ENCODE results near the gene DGCR6L. TPM values are rescaled to one million over a fixed set of nuclear protein-coding genes. Genes with fewer than 3 reads are reported as not detected.
"Not testable (repeated sequence)": the region's sequence is repeated elsewhere in the genome, so short reads cannot be mapped to it uniquely, and the experiment has no call there.

The DGCR6L gene
- total and polyA plus RNA-seq, 7 experiments from 2014 or later = 29.4 to 158 (median 43.8) TPM

DNA sequence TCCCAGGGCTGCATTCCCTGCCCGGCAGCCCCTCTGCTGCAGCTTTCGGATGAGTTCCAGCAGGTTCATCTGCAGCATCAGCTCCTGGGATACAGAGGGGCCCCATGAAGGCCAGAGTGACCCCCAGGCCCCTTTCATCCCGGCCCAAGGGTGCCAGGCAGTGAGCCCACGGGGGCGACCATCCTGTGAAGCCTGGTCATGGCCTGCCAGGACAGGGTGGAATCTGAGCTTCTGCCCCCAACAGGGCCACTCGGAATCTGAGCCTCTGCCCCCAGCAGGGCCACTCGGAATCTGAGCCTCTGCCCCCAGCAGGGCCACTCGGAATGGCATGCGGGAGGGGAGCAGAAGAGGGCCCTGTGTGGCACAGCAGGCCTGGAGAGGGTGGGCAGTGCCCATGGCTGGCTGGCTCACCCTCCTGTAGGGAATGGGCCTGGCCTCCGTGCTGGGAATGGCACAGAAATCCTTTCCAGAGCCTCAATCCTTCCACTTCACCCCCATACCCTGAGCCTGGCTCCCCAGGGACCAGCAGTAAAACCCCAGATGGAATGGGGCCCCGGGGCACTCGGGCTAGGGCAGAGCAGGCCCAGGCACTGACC is 5.0 kb downstream of the DGCR6L start:
- H3K27ac Mint-ChIP-seq; intact Hi-C loops (cut with micrococcal nuclease); H3K27me3 ChIP-seq (ENCODE audit: control insufficient read depth in 2 of 2, insufficient read depth in 2 of 2, low read length in 2 of 2); POLR2A ChIA-PET; H3K36me3 ChIP-seq (ENCODE audit: control insufficient read depth in 2 of 3, insufficient read depth in 3 of 3, low read length in 3 of 3); H3K27me3 Mint-ChIP-seq; CTCF ChIA-PET; H3K36me3 Mint-ChIP-seq; H3K27ac ChIP-seq (ENCODE audit: low read depth, low read length); H3K4me3 Mint-ChIP-seq; H3K9me3 Mint-ChIP-seq; ATAC-seq; H3K4me3 ChIP-seq (ENCODE audit: low read length); H3K9me3 ChIP-seq (ENCODE audit: control insufficient read depth in 2 of 3, low read length in 3 of 3): not testable (repeated sequence)
- DNase-seq = peak in 2 of 9 donors; percentile 1 to 9
- peaks cover 12 to 26% of the 10 kb centered on the region in 2 donors for H3K4me1 ChIP-seq (ENCODE audit: control insufficient read depth in 2 of 2, insufficient read depth in 2 of 2, low read length in 2 of 2)
- H3K4me1 Mint-ChIP-seq = peaks cover 15 to 32% (median 19%) of the 10 kb centered on the region in 7 donors

DNA sequence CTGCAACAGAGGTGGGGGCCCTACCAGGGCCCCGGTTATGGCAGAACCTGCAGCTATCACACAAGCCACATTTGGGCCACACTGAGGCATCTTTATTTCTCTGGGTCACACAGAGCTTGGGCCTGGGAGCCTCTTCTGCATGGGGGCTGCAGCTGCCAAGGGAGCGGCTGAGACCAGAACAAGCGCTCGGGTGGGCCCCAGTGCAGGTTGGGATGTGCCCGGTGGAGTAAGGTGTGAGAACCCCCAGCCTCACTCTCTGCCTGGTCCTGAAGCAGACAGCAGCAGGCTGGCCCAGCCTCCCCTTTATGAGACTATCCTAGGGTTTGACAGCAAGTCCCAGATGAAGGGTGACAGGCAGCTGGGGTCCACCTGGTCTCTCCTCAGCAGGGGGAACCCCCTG is 5.7 kb downstream of the DGCR6L start:
- H3K27ac ChIP-seq (ENCODE audit: low read depth, low read length); H3K27me3 Mint-ChIP-seq; DNase-seq; H3K36me3 Mint-ChIP-seq; H3K9me3 Mint-ChIP-seq; POLR2A ChIA-PET; ATAC-seq; H3K4me3 ChIP-seq (ENCODE audit: low read length); CTCF ChIA-PET; H3K27ac Mint-ChIP-seq; H3K27me3 ChIP-seq (ENCODE audit: control insufficient read depth in 2 of 2, insufficient read depth in 2 of 2, low read length in 2 of 2); H3K36me3 ChIP-seq (ENCODE audit: control insufficient read depth in 2 of 3, insufficient read depth in 3 of 3, low read length in 3 of 3); intact Hi-C loops (cut with micrococcal nuclease); H3K9me3 ChIP-seq (ENCODE audit: control insufficient read depth in 2 of 3, low read length in 3 of 3); H3K4me3 Mint-ChIP-seq: not testable (repeated sequence)
- peaks cover 11 to 26% of the 10 kb centered on the region in 2 donors for H3K4me1 ChIP-seq (ENCODE audit: control insufficient read depth in 2 of 2, insufficient read depth in 2 of 2, low read length in 2 of 2)
- peaks cover 13 to 28% (median 19%) of the 10 kb centered on the region in 7 donors for H3K4me1 Mint-ChIP-seq

DNA sequence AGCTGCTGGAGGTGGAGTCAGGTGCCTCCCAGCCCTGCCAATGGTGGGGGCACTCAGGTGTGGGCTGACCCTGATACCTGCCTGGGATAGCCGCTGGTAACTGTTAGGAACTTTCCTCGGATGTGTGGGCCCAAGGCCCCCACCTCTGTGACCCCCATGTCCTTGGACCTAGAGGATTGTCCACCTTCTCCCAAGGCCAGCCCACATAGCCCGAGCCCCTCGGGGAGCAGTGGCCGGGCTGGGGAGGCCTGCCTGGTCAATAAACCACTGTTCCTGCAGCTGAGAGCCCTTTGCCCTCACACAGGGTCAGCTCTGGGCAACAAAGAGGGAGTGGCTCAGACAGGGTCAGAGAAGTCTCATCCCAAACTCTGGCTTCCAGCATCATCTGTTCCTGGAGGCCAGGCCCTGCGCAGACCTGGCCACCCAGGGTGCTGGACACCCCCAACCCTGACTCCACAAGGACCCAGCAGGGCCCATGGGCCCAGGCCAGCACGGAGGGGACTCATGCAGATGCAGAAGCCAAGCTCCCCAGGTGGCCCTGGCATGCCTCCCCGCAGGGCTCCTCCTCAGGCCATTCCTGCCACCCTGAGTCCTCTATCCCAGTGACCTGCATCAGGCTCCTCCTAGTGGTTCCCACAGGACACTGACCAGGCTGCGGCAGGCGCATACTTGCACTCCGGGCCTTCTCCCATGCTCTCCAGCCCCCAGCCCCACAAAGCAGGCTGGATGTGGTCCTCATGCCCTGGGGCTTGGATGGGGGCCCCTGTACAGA is 6.4 kb downstream of the DGCR6L start:
- ATAC-seq; POLR2A ChIA-PET; H3K9me3 Mint-ChIP-seq; H3K36me3 Mint-ChIP-seq; H3K27ac ChIP-seq (ENCODE audit: low read depth, low read length); H3K27me3 Mint-ChIP-seq; H3K4me3 Mint-ChIP-seq; H3K27ac Mint-ChIP-seq; H3K9me3 ChIP-seq (ENCODE audit: control insufficient read depth in 2 of 3, low read length in 3 of 3); H3K36me3 ChIP-seq (ENCODE audit: control insufficient read depth in 2 of 3, insufficient read depth in 3 of 3, low read length in 3 of 3); H3K4me3 ChIP-seq (ENCODE audit: low read length); intact Hi-C loops (cut with micrococcal nuclease); H3K27me3 ChIP-seq (ENCODE audit: control insufficient read depth in 2 of 2, insufficient read depth in 2 of 2, low read length in 2 of 2); CTCF ChIA-PET: not testable (repeated sequence)
- H3K4me1 Mint-ChIP-seq = peaks cover 13 to 22% (median 18%) of the 10 kb centered on the region in 7 donors
- DNase-seq = peak in 2 of 9 donors; percentile 2 to 18
- H3K4me1 ChIP-seq (ENCODE audit: control insufficient read depth in 2 of 2, insufficient read depth in 2 of 2, low read length in 2 of 2) = peaks cover 4 to 19% of the 10 kb centered on the region in 2 donors

DNA sequence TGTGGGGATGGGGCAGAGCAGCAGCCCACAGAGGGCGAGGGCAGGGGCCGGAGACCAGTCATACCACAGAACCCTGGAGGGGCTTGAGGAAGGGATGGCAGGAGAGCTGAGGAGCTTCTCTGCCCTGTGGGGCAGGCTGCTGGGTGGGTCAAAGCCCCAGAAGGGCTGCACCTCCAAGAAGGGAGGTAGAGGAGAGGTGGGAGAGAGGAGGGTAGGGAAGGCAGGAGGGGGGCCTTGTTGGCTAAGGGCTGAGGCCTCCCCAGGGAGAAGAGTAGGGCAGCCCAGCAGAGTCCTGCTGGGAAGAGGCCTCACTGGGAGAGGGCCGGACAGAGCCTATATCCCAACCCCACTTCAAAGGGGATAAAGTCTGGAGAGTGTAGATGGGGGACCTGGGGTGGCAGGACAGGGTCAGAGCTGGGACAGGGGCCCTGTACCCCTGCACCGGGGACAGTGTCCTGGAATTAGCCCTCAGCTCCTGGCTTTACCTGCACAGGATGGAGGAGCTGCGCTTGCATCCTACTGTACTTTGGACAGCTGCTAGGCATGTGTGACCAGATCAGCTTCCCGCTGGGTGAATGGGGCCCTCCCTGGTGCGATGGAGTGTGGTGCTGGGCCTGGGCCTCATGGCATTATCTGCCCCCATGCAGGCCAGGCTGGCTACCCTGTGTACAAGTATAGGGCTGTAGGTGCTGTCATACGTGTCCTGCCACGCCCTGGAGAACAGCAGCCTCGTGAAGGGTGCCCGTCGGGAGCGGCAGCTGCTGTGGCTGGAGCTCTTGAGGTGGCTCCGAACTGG is 7.3 kb downstream of the DGCR6L start:
- H3K4me3 Mint-ChIP-seq = no peak overlapping the region
- H3K27ac Mint-ChIP-seq = no peak overlapping the region
- H3K27me3 Mint-ChIP-seq = no peaks in the 10 kb centered on the region
- H3K27ac ChIP-seq (ENCODE audit: low read depth, low read length) = no peak overlapping the region
- CTCF ChIA-PET = no interaction called here
- H3K4me3 ChIP-seq (ENCODE audit: low read length) = no peak overlapping the region
- intact Hi-C loops (cut with micrococcal nuclease) = no loop called here
- H3K36me3 Mint-ChIP-seq = no peaks in the 10 kb centered on the region
- H3K27me3 ChIP-seq (ENCODE audit: control insufficient read depth in 2 of 2, insufficient read depth in 2 of 2, low read length in 2 of 2) = no peaks in the 10 kb centered on the region
- peaks cover 4 to 11% of the 10 kb centered on the region in 2 donors for H3K4me1 ChIP-seq (ENCODE audit: control insufficient read depth in 2 of 2, insufficient read depth in 2 of 2, low read length in 2 of 2)
- no peaks in the 10 kb centered on the region for H3K9me3 ChIP-seq (ENCODE audit: control insufficient read depth in 2 of 3, low read length in 3 of 3)
- H3K9me3 Mint-ChIP-seq = no peaks in the 10 kb centered on the region
- POLR2A ChIA-PET = no interaction called here
- H3K4me1 Mint-ChIP-seq = peaks cover 5 to 13% (median 9%) of the 10 kb centered on the region in 7 donors
- H3K36me3 ChIP-seq (ENCODE audit: control insufficient read depth in 2 of 3, insufficient read depth in 3 of 3, low read length in 3 of 3) = no peaks in the 10 kb centered on the region
- DNase-seq (peak in 2 of 9 donors; percentile 4 to 17), ATAC-seq (no peak)

DNA sequence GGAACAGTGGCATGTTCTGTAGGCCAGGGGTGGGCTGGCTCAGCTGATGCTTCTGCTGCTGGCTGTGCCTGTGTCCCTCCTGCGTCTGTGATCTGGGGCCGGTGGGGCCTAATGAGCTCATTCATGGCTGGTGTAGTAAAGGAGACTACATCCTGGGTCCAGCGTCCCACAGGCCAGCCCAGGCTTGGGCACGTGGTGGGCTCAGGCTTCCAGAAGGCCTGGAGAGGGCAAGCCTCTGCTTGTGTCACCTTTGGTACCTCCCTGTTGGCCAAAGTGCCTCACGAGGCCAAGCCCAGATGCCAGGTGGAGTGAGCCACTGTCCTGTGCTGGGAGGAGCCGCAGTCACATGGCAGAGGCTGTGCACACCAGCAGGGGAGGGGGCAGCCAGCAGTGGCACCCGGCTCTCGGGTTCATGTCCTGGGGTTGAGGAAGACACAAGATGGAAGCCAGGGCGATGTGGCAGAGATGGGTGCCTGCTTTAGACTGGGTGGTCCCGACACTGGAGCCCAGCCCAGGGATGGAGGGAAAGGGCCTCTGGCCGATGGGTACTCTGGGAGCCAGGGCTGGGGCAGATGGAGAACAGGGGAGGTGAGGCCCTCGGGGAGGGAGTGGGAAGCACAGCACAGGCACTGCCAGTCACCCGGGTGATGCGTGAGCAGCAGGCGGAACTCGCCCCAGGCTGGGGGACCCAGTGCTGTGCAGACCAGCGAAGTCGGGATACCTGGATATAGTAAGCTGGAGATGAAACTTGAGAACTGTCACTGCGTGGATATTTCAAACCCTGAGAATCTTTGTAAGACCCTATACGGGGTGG is 8.4 kb downstream of the DGCR6L start:
- ATAC-seq; intact Hi-C loops (cut with micrococcal nuclease); H3K4me1 Mint-ChIP-seq; H3K9me3 ChIP-seq (ENCODE audit: control insufficient read depth in 2 of 3, low read length in 3 of 3); H3K4me3 Mint-ChIP-seq; POLR2A ChIA-PET; H3K27ac ChIP-seq (ENCODE audit: low read depth, low read length); H3K27me3 Mint-ChIP-seq; CTCF ChIA-PET; H3K4me1 ChIP-seq (ENCODE audit: control insufficient read depth in 2 of 2, insufficient read depth in 2 of 2, low read length in 2 of 2); H3K27me3 ChIP-seq (ENCODE audit: control insufficient read depth in 2 of 2, insufficient read depth in 2 of 2, low read length in 2 of 2); H3K36me3 ChIP-seq (ENCODE audit: control insufficient read depth in 2 of 3, insufficient read depth in 3 of 3, low read length in 3 of 3); H3K9me3 Mint-ChIP-seq; H3K4me3 ChIP-seq (ENCODE audit: low read length); H3K27ac Mint-ChIP-seq; H3K36me3 Mint-ChIP-seq: not testable (repeated sequence)
- DNase-seq = peak in 2 of 9 donors; percentile 3 to 17

DNA sequence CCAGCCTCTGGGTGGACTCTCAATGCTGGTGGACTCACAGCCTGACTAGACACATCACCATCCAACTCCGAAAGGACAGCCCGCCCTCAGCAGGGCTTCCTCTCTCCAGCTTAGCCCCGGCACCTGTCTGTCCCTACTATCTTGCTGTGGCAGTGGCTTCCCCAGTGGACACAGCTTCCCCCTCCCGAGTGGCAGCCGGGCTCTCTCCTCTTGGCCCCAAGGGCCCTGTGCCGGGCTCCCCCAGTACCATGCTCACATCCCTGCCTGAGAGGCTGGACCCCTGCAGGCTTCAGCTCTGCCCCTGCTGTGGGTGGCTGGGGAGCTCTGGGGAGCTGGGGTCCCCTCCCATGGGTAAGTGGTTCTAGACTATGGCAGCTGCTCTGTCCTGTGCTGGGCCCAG is 9.1 kb downstream of the DGCR6L start:
- H3K9me3 ChIP-seq (ENCODE audit: control insufficient read depth in 2 of 3, low read length in 3 of 3); H3K36me3 Mint-ChIP-seq; H3K27ac Mint-ChIP-seq; H3K36me3 ChIP-seq (ENCODE audit: control insufficient read depth in 2 of 3, insufficient read depth in 3 of 3, low read length in 3 of 3); H3K27ac ChIP-seq (ENCODE audit: low read depth, low read length); H3K27me3 Mint-ChIP-seq; ATAC-seq; H3K27me3 ChIP-seq (ENCODE audit: control insufficient read depth in 2 of 2, insufficient read depth in 2 of 2, low read length in 2 of 2); H3K4me1 ChIP-seq (ENCODE audit: control insufficient read depth in 2 of 2, insufficient read depth in 2 of 2, low read length in 2 of 2); H3K4me3 ChIP-seq (ENCODE audit: low read length); CTCF ChIA-PET; POLR2A ChIA-PET; H3K4me1 Mint-ChIP-seq; intact Hi-C loops (cut with micrococcal nuclease); DNase-seq; H3K9me3 Mint-ChIP-seq: not testable (repeated sequence)
- peak overlapping the region in 1 of 10 donors; percentile 22 for H3K4me3 Mint-ChIP-seq

Data from naive thymus-derived CD4-positive, alpha-beta T cell (primary cell).